Muscle of leg (tissue), 11 donors: ENCODE data around the gene FCN1. TPM values are rescaled to one million over a fixed set of nuclear protein-coding genes. Genes with fewer than 3 reads are reported as not detected.
A peak's percentile ranks its signal among the peaks of the same experiment; 100 is the strongest.

Experiments used
- DNase-seq: peaks from one replicate; pipeline ENCODE4 v3.0.0; 2013
- H3K27ac ChIP-seq: one replicate; pipeline ENCODE4 v1.5.1; 2013; ENCODE audit warnings: mild to moderate bottlenecking, low read length, control low read depth
- H3K27me3 ChIP-seq: one replicate; pipeline ENCODE4 v1.6.1; 2013; ENCODE audit warnings: low read length; ENCODE audit not compliant: control insufficient read depth, insufficient read depth
- H3K36me3 ChIP-seq: one replicate; pipeline ENCODE4 v1.6.1; 2013; ENCODE audit warnings: low read length; ENCODE audit not compliant: control insufficient read depth, insufficient read depth
- H3K4me1 ChIP-seq: one replicate; pipeline ENCODE4 v1.6.1; 2013; ENCODE audit warnings: low read length; ENCODE audit not compliant: control insufficient read depth, insufficient read depth
- H3K4me3 ChIP-seq: one replicate; pipeline ENCODE4 v1.5.1; 2013; ENCODE audit warnings: low read length, control low read depth
- H3K9me3 ChIP-seq: replicated peaks from 2 replicates; pipeline ENCODE4 v1.6.1; 2013; ENCODE audit warnings: low read depth, low read length; ENCODE audit not compliant: control insufficient read depth
- WGBS: methylation state at CpG from one replicate; pipeline ENCODE4 v1.1.5; 2013; ENCODE audit warnings: missing lambda C conversion rate; ENCODE audit not compliant: insufficient coverage; 5-methylcytosine and 5-hydroxymethylcytosine counted together
- polyA plus RNA-seq, 8 donors: library from polyadenylated mRNA; unstranded; fragments of 120-200 nt; gene quantifications; one replicate each; pipeline versions ENCODE4 v1.2.1 to v1.2.3, GENCODE V29; 2013; ENCODE audit warnings: inconsistent platforms in 1 of 8, low replicate concordance in 1 of 8; ENCODE audit not compliant: insufficient read length in 8 of 8, insufficient read depth in 1 of 8
- total RNA-seq: library from RNA; stranded (reverse); fragments of 120-200 nt; gene quantifications from one replicate; pipeline ENCODE4 v1.2.4, GENCODE V29; 2013

The FCN1 gene
- total and polyA plus RNA-seq, 9 donors: 2.0 to 8.2 (median 4.0) TPM

- Histone ChIP-seq H3K4me3 (no peak overlapping the region), H3K9me3 (no peaks in the 10 kb centered on the region), H3K4me1 (peaks cover 26% of the 10 kb centered on the region), H3K27ac (no peak overlapping the region), H3K36me3 (no peaks in the 10 kb centered on the region), H3K27me3 (peaks cover 24% of the 10 kb centered on the region)
- no peak for DNase-seq
- WGBS: 61% methylated on average over 8 of the region's 14 CpGs
Observed at GRCh38 chr9:134944916-134945315, 27.2 kb upstream of the FCN1 start.

- no peaks in the 10 kb centered on the region for H3K36me3 ChIP-seq
- peaks cover 26% of the 10 kb centered on the region for H3K4me1 ChIP-seq
- WGBS: 11% methylated on average over 10 of the region's 14 CpGs
- no peaks in the 10 kb centered on the region for H3K9me3 ChIP-seq
- no peak overlapping the region for H3K4me3 ChIP-seq
- H3K27ac ChIP-seq: no peak overlapping the region
- DNase-seq: peak; percentile 68
- H3K27me3 ChIP-seq: peaks cover 24% of the 10 kb centered on the region
Observed at GRCh38 chr9:134944351-134944802, 26.7 kb upstream of the FCN1 start.

DNA sequence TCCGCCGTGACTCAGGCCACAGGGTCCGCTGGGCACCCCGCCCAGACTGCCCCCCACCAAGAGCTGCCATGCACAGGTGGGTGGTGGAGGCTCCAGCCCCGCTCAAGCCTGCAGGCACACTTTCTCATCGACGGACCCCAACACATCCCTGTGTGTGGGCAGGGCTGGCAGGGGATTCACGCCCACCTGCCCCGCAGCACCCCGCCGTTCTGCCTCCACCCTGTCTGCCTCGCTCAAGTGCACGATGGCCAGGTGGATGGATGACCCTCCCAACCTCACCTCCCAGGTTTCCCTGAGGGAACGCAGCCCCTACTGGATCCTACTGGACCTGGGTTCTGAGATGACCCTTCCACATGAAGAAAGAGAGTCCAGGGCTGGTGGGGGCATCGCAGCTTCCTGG lies 26.1 kb upstream of the FCN1 start:
- DNase-seq: no peak
- Histone ChIP-seq H3K27me3 (peaks cover 24% of the 10 kb centered on the region), H3K27ac (no peak overlapping the region), H3K36me3 (no peaks in the 10 kb centered on the region), H3K9me3 (no peaks in the 10 kb centered on the region), H3K4me1 (peaks cover 26% of the 10 kb centered on the region), H3K4me3 (no peak overlapping the region)
- WGBS: 86% methylated on average over 10 of the region's 15 CpGs

DNA sequence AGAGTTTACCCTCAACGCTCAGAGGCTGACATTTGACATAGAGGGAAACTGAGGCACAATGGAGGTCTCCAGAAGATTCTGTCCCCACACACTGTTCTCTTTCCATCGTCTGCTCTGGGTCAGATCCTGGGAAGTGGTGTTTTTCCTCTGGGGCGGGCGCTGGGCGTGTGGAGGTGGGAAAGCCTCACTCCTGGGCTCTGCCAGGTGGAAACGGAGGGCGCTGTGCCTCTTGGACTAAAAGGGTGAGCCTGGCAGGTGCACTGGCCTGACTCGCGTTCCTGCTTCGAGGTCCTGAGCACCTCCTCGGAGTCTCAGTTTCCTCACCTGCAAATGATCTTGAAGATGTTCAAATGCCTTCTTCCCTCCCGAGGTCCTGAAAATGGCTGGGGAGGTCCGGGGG lies 25.7 kb upstream of the FCN1 start:
- H3K27me3 ChIP-seq: peaks cover 25% of the 10 kb centered on the region
- H3K4me1 ChIP-seq: peaks cover 26% of the 10 kb centered on the region
- H3K27ac ChIP-seq: no peak overlapping the region
- no peak overlapping the region for H3K4me3 ChIP-seq
- no peaks in the 10 kb centered on the region for H3K9me3 ChIP-seq
- 90% methylated on average over 6 of the region's 13 CpGs for WGBS
- H3K36me3 ChIP-seq: no peaks in the 10 kb centered on the region
- DNase-seq: no peak

DNA sequence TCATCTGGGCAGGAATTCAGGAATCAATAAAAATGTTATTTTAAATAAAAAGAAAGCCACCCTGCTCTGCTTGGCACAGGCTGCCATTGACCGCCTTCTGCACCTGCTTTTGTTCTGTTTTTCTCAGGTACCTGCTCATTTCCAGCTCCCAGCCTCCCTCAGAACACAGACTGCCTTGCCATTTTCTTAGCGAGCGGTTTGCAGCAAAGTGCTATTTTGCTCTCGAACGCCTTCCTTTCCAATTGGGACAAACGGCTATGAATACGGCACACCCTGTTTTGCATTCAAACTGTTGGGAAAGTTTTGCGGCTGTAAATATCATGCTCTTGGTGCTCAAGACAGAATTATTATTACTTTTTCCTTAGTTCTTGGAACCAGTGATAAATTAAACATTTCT lies 25.1 kb upstream of the FCN1 start:
- peaks cover 26% of the 10 kb centered on the region for H3K4me1 ChIP-seq
- DNase-seq: peak; percentile 68
- no peaks in the 10 kb centered on the region for H3K36me3 ChIP-seq
- H3K27ac ChIP-seq: no peak overlapping the region
- H3K9me3 ChIP-seq: no peaks in the 10 kb centered on the region
- no peak overlapping the region for H3K4me3 ChIP-seq
- peaks cover 25% of the 10 kb centered on the region for H3K27me3 ChIP-seq
- WGBS: 15% methylated on average over 3 of the region's 8 CpGs

DNA sequence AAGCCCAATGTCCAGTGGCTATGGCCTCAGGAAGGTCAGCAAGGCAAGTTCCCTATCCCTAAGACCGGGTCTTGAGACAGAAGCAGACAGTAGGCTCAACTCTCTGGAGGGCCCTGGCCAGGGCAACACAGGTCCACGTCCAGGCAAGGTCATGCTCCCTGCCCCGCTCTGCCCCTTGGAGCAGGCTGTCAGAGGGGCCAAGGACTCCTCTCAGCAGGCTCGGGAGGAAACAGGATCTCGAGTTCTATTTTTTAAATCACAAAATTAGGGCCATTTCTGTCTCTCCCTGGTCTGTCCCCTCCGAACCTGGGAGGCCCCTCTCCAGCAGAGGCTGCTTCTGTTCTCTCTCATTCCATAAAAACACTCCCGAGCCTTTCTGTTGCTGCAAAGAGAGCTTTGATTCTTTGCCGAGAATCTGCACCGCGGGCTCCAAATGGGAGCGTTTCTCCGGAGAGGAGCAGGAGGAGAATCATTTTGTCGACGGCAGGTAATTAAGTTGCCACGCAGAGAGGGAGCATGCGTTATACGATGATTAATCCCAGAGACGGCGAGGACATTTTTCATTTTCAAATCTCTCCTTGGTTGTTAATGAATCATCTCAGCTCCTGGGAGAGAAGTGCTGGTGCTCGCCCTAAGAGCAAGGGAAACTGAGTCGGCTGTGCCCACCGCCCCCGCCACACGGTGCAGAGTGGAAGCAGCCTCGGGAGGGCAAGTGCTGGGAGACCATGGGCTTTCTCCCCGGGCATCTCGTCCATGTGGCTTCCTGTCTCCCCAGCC lies 24.5 kb upstream of the FCN1 start:
- peak; percentile 25 for DNase-seq
- no peak overlapping the region for H3K4me3 ChIP-seq
- H3K9me3 ChIP-seq: no peaks in the 10 kb centered on the region
- H3K4me1 ChIP-seq: peaks cover 20% of the 10 kb centered on the region
- peaks cover 25% of the 10 kb centered on the region for H3K27me3 ChIP-seq
- H3K27ac ChIP-seq: no peak overlapping the region
- 28% methylated on average over 16 of the region's 27 CpGs for WGBS
- H3K36me3 ChIP-seq: no peaks in the 10 kb centered on the region

GRCh38 chr9:134940236-134941208 lies 22.8 kb upstream of the FCN1 start:
- no peak for DNase-seq
- no peaks in the 10 kb centered on the region for H3K9me3 ChIP-seq
- 81% methylated on average over 23 of the region's 27 CpGs for WGBS
- H3K27me3 ChIP-seq: peaks cover 33% of the 10 kb centered on the region
- H3K4me3 ChIP-seq: no peak overlapping the region
- peaks cover 18% of the 10 kb centered on the region for H3K4me1 ChIP-seq
- no peaks in the 10 kb centered on the region for H3K36me3 ChIP-seq
- H3K27ac ChIP-seq: no peak overlapping the region

DNA sequence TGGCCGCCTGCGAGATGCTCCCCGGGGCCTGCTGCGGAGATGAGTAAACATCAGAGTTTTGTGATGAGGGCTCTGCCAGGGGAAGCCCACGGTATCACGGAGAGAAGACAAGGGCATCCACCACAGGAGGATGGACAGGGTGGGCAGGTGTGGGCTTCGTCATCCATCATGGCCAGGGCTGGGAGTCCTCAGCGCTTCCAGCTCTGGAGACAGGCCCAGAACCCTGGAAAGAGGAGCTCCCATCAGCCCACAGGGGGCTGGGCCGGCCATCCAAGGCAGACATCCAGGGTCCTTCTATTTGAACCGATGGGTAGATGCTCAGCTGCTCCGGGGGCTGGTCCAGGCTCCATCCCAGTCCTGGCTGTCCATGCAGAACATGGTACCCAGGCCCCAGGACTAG lies 22.1 kb upstream of the FCN1 start:
- DNase-seq: no peak
- no peaks in the 10 kb centered on the region for H3K36me3 ChIP-seq
- H3K4me3 ChIP-seq: no peak overlapping the region
- peaks cover 16% of the 10 kb centered on the region for H3K4me1 ChIP-seq
- H3K27me3 ChIP-seq: peaks cover 38% of the 10 kb centered on the region
- H3K27ac ChIP-seq: no peak overlapping the region
- H3K9me3 ChIP-seq: no peaks in the 10 kb centered on the region
- WGBS: 79% methylated on average over 9 of the region's 11 CpGs

DNA sequence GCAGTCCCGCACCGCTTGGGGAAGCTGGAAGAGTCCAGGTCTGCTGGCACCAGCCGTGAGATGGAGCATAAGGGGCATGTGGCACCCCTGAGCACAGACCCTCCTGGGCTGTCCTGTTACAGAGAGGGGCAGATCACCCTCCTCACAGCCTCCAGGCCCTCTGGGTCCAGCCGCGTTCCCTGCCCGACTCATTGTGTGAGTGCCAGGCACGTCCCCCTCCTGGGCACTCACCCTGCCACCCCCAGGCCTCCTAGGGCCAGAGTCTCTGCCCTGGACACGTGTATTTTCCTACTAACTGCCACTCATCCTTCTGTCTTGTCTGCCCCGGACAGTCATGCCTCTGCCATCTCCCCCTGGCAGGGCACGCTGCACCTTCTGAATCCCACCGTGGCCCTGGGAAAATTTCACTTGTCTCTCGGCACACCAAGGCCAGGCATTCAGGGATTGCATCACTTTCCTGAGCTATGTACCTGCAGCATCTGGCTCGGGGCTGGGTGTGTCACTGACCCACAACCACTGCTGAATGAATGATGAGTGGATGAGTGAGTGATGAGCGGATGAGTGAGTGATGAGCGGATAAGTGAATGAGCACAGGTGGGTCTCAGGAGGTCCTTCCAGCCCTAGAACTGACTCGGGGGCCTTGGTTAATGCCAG lies 21.5 kb upstream of the FCN1 start:
- DNase-seq: no peak
- Histone ChIP-seq H3K4me1 (peaks cover 11% of the 10 kb centered on the region), H3K9me3 (no peaks in the 10 kb centered on the region), H3K27me3 (peaks cover 39% of the 10 kb centered on the region), H3K27ac (no peak overlapping the region), H3K36me3 (no peaks in the 10 kb centered on the region), H3K4me3 (no peak overlapping the region)
- 83% methylated on average over 14 of the region's 16 CpGs for WGBS
